C4-2B (cell line): ENCODE results near the gene CYSRT1.

Experiments used
- CTCF ChIP-seq: fragments of 450-650 bp; conservative IDR thresholded peaks from 2 replicates; pipeline ENCODE4 v1.5.1; 2017; ENCODE audit warnings: mild to moderate bottlenecking
- ZFX ChIP-seq: fragments of 450-650 bp; IDR thresholded peaks from 2 replicates; pipeline ENCODE4 v1.6.1; 2017

GRCh38 chr9:137250329-137251193, 25.6 kb downstream of the CYSRT1 start:
- no peak for TF ChIP-seq CTCF
- no peak; the same call in 1 of the 2 replicates for TF ChIP-seq ZFX
